ENCODE results near the gene STKLD1.

Gene STKLD1

GRCh38 chr9:133344071-133344470, 32.1 kb upstream of the STKLD1 start:
- H3K27ac ChIP-seq = peak overlapping the region; percentile 21; the same call in 1 of the 2 replicates
- ChIA-PET POLR2A (ENCODE audit: low non-redundant PET) (no interaction called here), CTCF (interaction anchor here (0.5 kb wide), 1 partner anchor 186 kb away, joined by 3 read pairs; no protein-coding TSS in a partner anchor)
- TF ChIP-seq CTCF (conservative IDR thresholded peaks at IDR 0.05; ENCODE audit: low read depth) = no peak
- no peak for DNase-seq (ENCODE audit: low spot score)

GRCh38 chr9:133344979-133345378, 31.2 kb upstream of the STKLD1 start:
- POLR2A ChIA-PET (ENCODE audit: low non-redundant PET) = no interaction called here
- H3K27ac ChIP-seq = peak overlapping the region; percentile 93; the same call in 1 of the 2 replicates
- no peak for TF ChIP-seq CTCF (conservative IDR thresholded peaks at IDR 0.05; ENCODE audit: low read depth)
- CTCF ChIA-PET = no interaction called here
- no peak for DNase-seq (ENCODE audit: low spot score)

- DNase-seq (ENCODE audit: low spot score) = no peak
- no peak for TF ChIP-seq CTCF (conservative IDR thresholded peaks at IDR 0.05; ENCODE audit: low read depth)
- POLR2A ChIA-PET (ENCODE audit: low non-redundant PET) = no interaction called here
- CTCF ChIA-PET = interaction anchor here (0.6 to 1.1 kb wide), 3 partner anchors 12 to 142 kb away, joined by 3 to 5 read pairs (median 4); no protein-coding TSS in a partner anchor
- peak overlapping the region; percentile 93 for H3K27ac ChIP-seq
Observed at GRCh38 chr9:133345596-133345995, 30.6 kb upstream of the STKLD1 start.

- H3K27ac ChIP-seq = peak overlapping the region; percentile 93
- DNase-seq (ENCODE audit: low spot score) = no peak
- CTCF ChIA-PET = interaction anchor here (0.6 to 1.1 kb wide), 5 partner anchors 11 to 141 kb away, joined by 3 to 6 read pairs (median 4); no protein-coding TSS in a partner anchor
Observed at GRCh38 chr9:133346021-133346785, 30.0 kb upstream of the STKLD1 start.

GRCh38 chr9:133347515-133347984, 28.6 kb upstream of the STKLD1 start:
- no peak; the same call in 1 of the 2 replicates for TF ChIP-seq CTCF (conservative IDR thresholded peaks at IDR 0.05; ENCODE audit: low read depth)
- ChIA-PET CTCF (interaction anchor here (0.6 to 0.7 kb wide), 2 partner anchors 57 to 139 kb away, joined by 3 read pairs; no protein-coding TSS in a partner anchor), POLR2A (ENCODE audit: low non-redundant PET) (interaction anchor here (0.6 to 1.5 kb wide), 6 partner anchors 9 to 41 kb away, joined by 3 to 9 read pairs (median 5); partner anchors contain the start of genes STKLD1, SURF1, SURF2 and SURF6)
- peak; percentile 67 for DNase-seq (ENCODE audit: low spot score)
- peak overlapping the region; percentile 93 for H3K27ac ChIP-seq

More at GRCh38 chr9:133346021-133346785, 30.0 kb upstream of the STKLD1 start:
- no peak for TF ChIP-seq CTCF (conservative IDR thresholded peaks at IDR 0.05; ENCODE audit: low read depth)
- POLR2A ChIA-PET (ENCODE audit: low non-redundant PET) = interaction anchor here (0.6 kb wide), 2 partner anchors 103 to 156 kb away, joined by 3 to 7 read pairs; no protein-coding TSS in a partner anchor

GRCh38 chr9:133347985-133348717, 28.0 kb upstream of the STKLD1 start, which contains the start of the genes MED22 and RPL7A:
Gene MED22 (minus strand): TSS chr9:133348131. CDS start chr9:133346662, 1,469 bp downstream.
Gene RPL7A (plus strand): TSS chr9:133348218. CDS start chr9:133348244, 26 bp downstream.
- peak; percentile 97 for DNase-seq (ENCODE audit: low spot score)
- ChIA-PET CTCF (interaction anchor here (0.5 to 0.7 kb wide), 3 partner anchors 57 to 138 kb away, joined by 3 read pairs; no protein-coding TSS in a partner anchor), POLR2A (ENCODE audit: low non-redundant PET) (interaction anchor here (0.6 to 1.5 kb wide), 8 partner anchors 9 to 126 kb away, joined by 3 to 9 read pairs (median 4); partner anchors contain the start of genes STKLD1, SURF1, SURF2 and SURF6)
- H3K27ac ChIP-seq = peak within 1 kb of the TSS; percentile 93
- TF ChIP-seq CTCF (conservative IDR thresholded peaks at IDR 0.05; ENCODE audit: low read depth) = no peak
